GM23338 (cell line): ENCODE measurements around the gene ZNF121.

ENCODE experiments used
- ETS1 ChIP-seq: IDR thresholded peaks from 2 replicates; pipeline ENCODE4 v1.6.1; 2016; ENCODE audit warnings: antibody characterized with exemption
- EZH2 ChIP-seq: fragments of 200-600 bp; sonication (generic); IDR thresholded peaks from one replicate; pipeline ENCODE4 v1.8.0; 2017; ENCODE audit warnings: antibody characterized with exemption, mild to moderate bottlenecking, low read depth; ENCODE audit not compliant: unreplicated experiment
- POLR2AphosphoS5 ChIP-seq: IDR thresholded peaks from 2 replicates; pipeline ENCODE4 v1.6.1; 2016; ENCODE audit warnings: antibody characterized with exemption, low read depth
- REST ChIP-seq: IDR thresholded peaks from one replicate; pipeline ENCODE4 v1.6.1; 2018; ENCODE audit warnings: antibody characterized with exemption; ENCODE audit not compliant: unreplicated experiment
- TF ChIP-seq, protein P1 (sequence below): fragments of 250-450 bp; sonication (Bioruptor Pico); IDR thresholded peaks from 2 replicates; pipeline ENCODE4 v1.5.0; 2020; ENCODE audit warnings: mild to moderate bottlenecking, moderate library complexity
- TF ChIP-seq, protein P2 (sequence below), 2 experiments: fragments of 200-600 bp in 1 of 2; sonication (generic) in 1 of 2; conservative IDR thresholded peaks; 2 replicates each; pipeline versions ENCODE4 v1.5.1 to v1.6.1; 2016 to 2017; ENCODE audit warnings: antibody characterized with exemption in 2 of 2, low read depth in 2 of 2, mild to moderate bottlenecking in 2 of 2, moderate library complexity in 1 of 2

DNA sequence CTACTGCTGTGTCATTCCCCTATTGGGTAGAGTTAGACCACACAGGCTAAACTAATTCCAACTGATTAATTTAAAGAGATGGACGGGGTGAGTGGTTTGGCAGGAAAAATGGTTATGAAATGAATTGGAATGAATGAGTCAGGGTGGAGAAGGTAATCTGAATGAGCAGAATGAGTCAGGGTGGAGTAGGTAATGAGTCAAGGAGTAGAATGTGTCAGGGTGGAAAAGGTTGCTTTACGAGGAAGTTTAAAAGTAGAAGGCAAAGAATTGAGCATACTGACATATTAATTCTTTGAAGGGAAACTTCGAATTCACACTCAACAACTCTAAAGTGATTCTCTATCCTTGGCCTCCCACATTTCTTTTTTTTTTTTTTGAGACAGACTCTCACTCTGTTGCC lies 12.7 kb upstream of the ZNF121 start:
- TF ChIP-seq REST (no peak), POLR2AphosphoS5 (no peak), EZH2 (no peak), ETS1 (no peak)
- TF ChIP-seq, protein P1, sequence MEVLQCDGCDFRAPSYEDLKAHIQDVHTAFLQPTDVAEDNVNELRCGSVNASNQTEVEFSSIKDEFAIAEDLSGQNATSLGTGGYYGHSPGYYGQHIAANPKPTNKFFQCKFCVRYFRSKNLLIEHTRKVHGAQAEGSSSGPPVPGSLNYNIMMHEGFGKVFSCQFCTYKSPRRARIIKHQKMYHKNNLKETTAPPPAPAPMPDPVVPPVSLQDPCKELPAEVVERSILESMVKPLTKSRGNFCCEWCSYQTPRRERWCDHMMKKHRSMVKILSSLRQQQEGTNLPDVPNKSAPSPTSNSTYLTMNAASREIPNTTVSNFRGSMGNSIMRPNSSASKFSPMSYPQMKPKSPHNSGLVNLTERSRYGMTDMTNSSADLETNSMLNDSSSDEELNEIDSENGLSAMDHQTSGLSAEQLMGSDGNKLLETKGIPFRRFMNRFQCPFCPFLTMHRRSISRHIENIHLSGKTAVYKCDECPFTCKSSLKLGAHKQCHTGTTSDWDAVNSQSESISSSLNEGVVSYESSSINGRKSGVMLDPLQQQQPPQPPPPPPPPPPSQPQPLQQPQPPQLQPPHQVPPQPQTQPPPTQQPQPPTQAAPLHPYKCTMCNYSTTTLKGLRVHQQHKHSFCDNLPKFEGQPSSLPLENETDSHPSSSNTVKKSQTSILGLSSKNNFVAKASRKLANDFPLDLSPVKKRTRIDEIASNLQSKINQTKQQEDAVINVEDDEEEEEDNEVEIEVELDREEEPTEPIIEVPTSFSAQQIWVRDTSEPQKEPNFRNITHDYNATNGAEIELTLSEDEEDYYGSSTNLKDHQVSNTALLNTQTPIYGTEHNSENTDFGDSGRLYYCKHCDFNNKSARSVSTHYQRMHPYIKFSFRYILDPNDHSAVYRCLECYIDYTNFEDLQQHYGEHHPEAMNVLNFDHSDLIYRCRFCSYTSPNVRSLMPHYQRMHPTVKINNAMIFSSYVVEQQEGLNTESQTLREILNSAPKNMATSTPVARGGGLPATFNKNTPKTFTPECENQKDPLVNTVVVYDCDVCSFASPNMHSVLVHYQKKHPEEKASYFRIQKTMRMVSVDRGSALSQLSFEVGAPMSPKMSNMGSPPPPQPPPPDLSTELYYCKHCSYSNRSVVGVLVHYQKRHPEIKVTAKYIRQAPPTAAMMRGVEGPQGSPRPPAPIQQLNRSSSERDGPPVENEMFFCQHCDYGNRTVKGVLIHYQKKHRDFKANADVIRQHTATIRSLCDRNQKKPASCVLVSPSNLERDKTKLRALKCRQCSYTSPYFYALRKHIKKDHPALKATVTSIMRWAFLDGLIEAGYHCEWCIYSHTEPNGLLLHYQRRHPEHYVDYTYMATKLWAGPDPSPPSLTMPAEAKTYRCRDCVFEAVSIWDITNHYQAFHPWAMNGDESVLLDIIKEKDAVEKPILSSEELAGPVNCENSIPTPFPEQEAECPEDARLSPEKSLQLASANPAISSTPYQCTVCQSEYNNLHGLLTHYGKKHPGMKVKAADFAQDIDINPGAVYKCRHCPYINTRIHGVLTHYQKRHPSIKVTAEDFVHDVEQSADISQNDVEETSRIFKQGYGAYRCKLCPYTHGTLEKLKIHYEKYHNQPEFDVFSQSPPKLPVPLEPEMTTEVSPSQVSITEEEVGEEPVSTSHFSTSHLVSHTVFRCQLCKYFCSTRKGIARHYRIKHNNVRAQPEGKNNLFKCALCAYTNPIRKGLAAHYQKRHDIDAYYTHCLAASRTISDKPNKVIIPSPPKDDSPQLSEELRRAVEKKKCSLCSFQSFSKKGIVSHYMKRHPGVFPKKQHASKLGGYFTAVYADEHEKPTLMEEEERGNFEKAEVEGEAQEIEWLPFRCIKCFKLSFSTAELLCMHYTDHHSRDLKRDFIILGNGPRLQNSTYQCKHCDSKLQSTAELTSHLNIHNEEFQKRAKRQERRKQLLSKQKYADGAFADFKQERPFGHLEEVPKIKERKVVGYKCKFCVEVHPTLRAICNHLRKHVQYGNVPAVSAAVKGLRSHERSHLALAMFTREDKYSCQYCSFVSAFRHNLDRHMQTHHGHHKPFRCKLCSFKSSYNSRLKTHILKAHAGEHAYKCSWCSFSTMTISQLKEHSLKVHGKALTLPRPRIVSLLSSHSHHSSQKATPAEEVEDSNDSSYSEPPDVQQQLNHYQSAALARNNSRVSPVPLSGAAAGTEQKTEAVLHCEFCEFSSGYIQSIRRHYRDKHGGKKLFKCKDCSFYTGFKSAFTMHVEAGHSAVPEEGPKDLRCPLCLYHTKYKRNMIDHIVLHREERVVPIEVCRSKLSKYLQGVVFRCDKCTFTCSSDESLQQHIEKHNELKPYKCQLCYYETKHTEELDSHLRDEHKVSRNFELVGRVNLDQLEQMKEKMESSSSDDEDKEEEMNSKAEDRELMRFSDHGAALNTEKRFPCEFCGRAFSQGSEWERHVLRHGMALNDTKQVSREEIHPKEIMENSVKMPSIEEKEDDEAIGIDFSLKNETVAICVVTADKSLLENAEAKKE: no peak
- TF ChIP-seq, protein P2, sequence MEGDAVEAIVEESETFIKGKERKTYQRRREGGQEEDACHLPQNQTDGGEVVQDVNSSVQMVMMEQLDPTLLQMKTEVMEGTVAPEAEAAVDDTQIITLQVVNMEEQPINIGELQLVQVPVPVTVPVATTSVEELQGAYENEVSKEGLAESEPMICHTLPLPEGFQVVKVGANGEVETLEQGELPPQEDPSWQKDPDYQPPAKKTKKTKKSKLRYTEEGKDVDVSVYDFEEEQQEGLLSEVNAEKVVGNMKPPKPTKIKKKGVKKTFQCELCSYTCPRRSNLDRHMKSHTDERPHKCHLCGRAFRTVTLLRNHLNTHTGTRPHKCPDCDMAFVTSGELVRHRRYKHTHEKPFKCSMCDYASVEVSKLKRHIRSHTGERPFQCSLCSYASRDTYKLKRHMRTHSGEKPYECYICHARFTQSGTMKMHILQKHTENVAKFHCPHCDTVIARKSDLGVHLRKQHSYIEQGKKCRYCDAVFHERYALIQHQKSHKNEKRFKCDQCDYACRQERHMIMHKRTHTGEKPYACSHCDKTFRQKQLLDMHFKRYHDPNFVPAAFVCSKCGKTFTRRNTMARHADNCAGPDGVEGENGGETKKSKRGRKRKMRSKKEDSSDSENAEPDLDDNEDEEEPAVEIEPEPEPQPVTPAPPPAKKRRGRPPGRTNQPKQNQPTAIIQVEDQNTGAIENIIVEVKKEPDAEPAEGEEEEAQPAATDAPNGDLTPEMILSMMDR (conservative IDR thresholded peaks at IDR 0.05; ENCODE audit: low read depth in 2 of 2): no peak
